HEK293 (cell line): ENCODE measurements around the gene RASGRP1.

Source experiments
- CTCF ChIA-PET: fragments of 350-600 bp; formaldehyde crosslinking; extraction: SDS; loops from one replicate; lab custom pipeline; 2021; ENCODE audit warnings: antibody characterized with exemption; lab: Yijun Ruan, JAX
- POLR2A ChIA-PET: fragments of 300-600 bp; formaldehyde crosslinking; extraction: SDS; loops from one replicate; lab custom pipeline; 2020; ENCODE audit warnings: antibody characterized with exemption, inconsistent platforms; lab: Yijun Ruan, JAX
- H3K27ac ChIP-seq: fragments of 200-500 bp; sonication (Bioruptor generic); 2 replicates; pipeline ENCODE4 v1.5.1; 2014; ENCODE audit warnings: low read depth, low read length, control low read depth, inconsistent platforms; ENCODE audit errors: extremely low read depth
- H3K36me3 ChIP-seq, 2 experiments: fragments of 200-500 bp in 1 of 2; sonication (Bioruptor generic) in 1 of 2; 1 replicate in 1 of 2; 2 replicates in 1 of 2; pipeline ENCODE4 v1.5.1; 2014 to 2017; ENCODE audit warnings: inconsistent platforms in 2 of 2, low read length in 2 of 2; ENCODE audit not compliant: control insufficient read depth in 2 of 2, insufficient read depth in 1 of 2
- H3K4me1 ChIP-seq: fragments of 200-500 bp; sonication (Bioruptor generic); 2 replicates; pipeline ENCODE4 v1.5.1; 2014; ENCODE audit warnings: mild to moderate bottlenecking, low read length, inconsistent platforms; ENCODE audit not compliant: control insufficient read depth, insufficient read depth
- H3K4me3 ChIP-seq: 2 replicates; pipeline ENCODE4 v1.5.1; 2011; ENCODE audit warnings: low read depth, mild to moderate bottlenecking, control low read depth, low read length, moderate library complexity
- H3K9me3 ChIP-seq: fragments of 200-500 bp; sonication (Bioruptor generic); 2 replicates; pipeline ENCODE4 v1.5.1; 2014; ENCODE audit warnings: low read depth, low read length, inconsistent platforms; ENCODE audit not compliant: control insufficient read depth, insufficient read depth
- ATF2 ChIP-seq: fragments of 450-650 bp; formaldehyde crosslinking; IDR thresholded peaks from 2 replicates; pipeline ENCODE4 v1.5.1; 2016; ENCODE audit warnings: missing biosample characterization, missing genetic modification characterization, low read depth
- GFI1B ChIP-seq: fragments of 450-650 bp; formaldehyde crosslinking; IDR thresholded peaks from 2 replicates; pipeline ENCODE4 v1.5.1; 2016; ENCODE audit warnings: missing biosample characterization, missing genetic modification characterization
- HOXD13 ChIP-seq: sonication (generic); formaldehyde crosslinking; IDR thresholded peaks from 2 replicates; pipeline ENCODE4 v1.8.0; 2022; ENCODE audit warnings: missing genetic modification reagents, borderline replicate concordance
- PRDM1 ChIP-seq: fragments of 450-650 bp; formaldehyde crosslinking; IDR thresholded peaks from 2 replicates; pipeline ENCODE4; 2016; ENCODE audit warnings: missing biosample characterization, missing genetic modification characterization
- PRDM2 ChIP-seq: fragments of 450-650 bp; formaldehyde crosslinking; IDR thresholded peaks from 2 replicates; pipeline ENCODE4 v1.5.1; 2016; ENCODE audit warnings: missing biosample characterization, missing genetic modification characterization, borderline replicate concordance
- ZBTB10 ChIP-seq: fragments of 450-650 bp; formaldehyde crosslinking; IDR thresholded peaks from 2 replicates; pipeline ENCODE4 v1.5.1; 2016; ENCODE audit warnings: missing biosample characterization, missing genetic modification characterization
- ZBTB21 ChIP-seq: fragments of 450-650 bp; formaldehyde crosslinking; IDR thresholded peaks from 2 replicates; pipeline ENCODE4 v1.5.1; 2017; ENCODE audit warnings: missing biosample characterization, missing genetic modification characterization
- ZNF548 ChIP-seq: fragments of 450-650 bp; formaldehyde crosslinking; IDR thresholded peaks from 2 replicates; pipeline ENCODE4 v1.5.1; 2016; ENCODE audit warnings: missing biosample characterization, missing genetic modification characterization
- ZNF645 ChIP-seq: fragments of 450-650 bp; formaldehyde crosslinking; IDR thresholded peaks from 2 replicates; pipeline ENCODE4; 2016; ENCODE audit warnings: missing biosample characterization, missing genetic modification characterization
- ZNF704 ChIP-seq: fragments of 450-650 bp; formaldehyde crosslinking; IDR thresholded peaks from 2 replicates; pipeline ENCODE4 v1.5.1; 2016; ENCODE audit warnings: missing biosample characterization, missing genetic modification characterization

The RASGRP1 gene

GRCh38 chr15:38589502-38589901 is 24.9 kb upstream of the RASGRP1 start:
- no peak overlapping the region for H3K27ac ChIP-seq
- TF ChIP-seq PRDM1 (0 out of 2 replicates have a peak, but pooled peaks have one; percentile 11), ZBTB21 (tag by site-specific recombination) (peak; percentile 54; the same call in 1 of the 2 replicates), ATF2 (tag by site-specific recombination) (peak; percentile 51), ZNF548 (tag by site-specific recombination) (no peak)
- TF ChIP-seq, all 188 proteins: peak for 3
- H3K4me3 ChIP-seq = no peak overlapping the region
- H3K4me1 ChIP-seq = no peaks in the 10 kb centered on the region
- POLR2A ChIA-PET = interaction anchor here (1.2 kb wide), 1 partner anchor 9 kb away, joined by 3 read pairs; no protein-coding TSS in a partner anchor
- no peaks in the 10 kb centered on the region for H3K36me3 ChIP-seq
- no peaks in the 10 kb centered on the region for H3K9me3 ChIP-seq
- CTCF ChIA-PET = interaction anchor here (0.6 kb wide), 1 partner anchor 402 kb away, joined by 5 read pairs; no protein-coding TSS in a partner anchor

- ChIA-PET POLR2A (no interaction called here), CTCF (interaction anchor here (1.5 kb wide), 1 partner anchor 25 kb away, joined by 5 read pairs; the partner anchor contains the start of gene RASGRP1)
- Histone ChIP-seq H3K36me3 (no peaks in the 10 kb centered on the region), H3K4me3 (no peak overlapping the region), H3K4me1 (no peaks in the 10 kb centered on the region), H3K27ac (no peak overlapping the region), H3K9me3 (no peaks in the 10 kb centered on the region)
- TF ChIP-seq ZBTB10 (no peak), GFI1B (tag by site-specific recombination) (no peak), PRDM2 (tag by site-specific recombination) (no peak), ZNF645 (tag by site-specific recombination) (no peak), ZNF704 (no peak), HOXD13 (CRISPR knock-in tag) (no peak)
Measured at GRCh38 chr15:38588672-38589071, 24.1 kb upstream of the RASGRP1 start.
